Measurements from ENCODE around the gene RCAN3. TPM values are rescaled to one million over a fixed set of nuclear protein-coding genes. Genes with fewer than 3 reads are reported as not detected.

RCAN3 gene
- total and polyA plus RNA-seq, 2 of the 13 experiments (the other 11 are each of a cell fraction or from before 2014, with no cell fraction given), result 12.2 to 13.3 TPM

DNA sequence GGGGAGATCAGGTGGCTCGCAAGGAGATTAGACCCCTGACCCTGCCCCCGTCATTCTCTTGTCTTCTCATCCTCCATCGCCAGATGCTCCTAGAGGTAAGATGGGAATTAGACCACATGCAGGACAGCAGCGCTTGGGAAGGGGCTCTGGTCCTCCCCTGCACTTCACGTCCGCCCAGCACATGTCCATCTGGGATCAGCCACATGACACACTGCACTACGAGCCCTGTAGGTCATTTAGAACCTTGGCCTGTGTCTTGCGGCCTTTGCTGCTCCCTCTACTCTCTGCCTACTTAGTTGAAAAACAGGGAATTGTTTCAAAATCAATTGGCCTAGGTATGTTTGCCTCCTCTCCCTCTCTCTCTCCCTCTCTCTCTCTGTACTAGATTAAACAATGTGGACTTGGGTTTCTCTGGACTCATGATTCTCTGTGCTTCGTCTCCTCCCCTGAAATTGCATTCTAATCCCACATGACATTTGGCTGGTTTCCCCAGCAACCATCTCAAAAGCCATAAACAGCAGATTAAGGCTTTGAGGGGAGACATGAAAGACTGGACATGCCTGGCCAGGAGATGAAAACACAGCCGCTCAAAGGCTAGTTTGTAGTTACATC, 49.4 kb downstream of the RCAN3 start (continued):
- TF ChIP-seq, protein P1, sequence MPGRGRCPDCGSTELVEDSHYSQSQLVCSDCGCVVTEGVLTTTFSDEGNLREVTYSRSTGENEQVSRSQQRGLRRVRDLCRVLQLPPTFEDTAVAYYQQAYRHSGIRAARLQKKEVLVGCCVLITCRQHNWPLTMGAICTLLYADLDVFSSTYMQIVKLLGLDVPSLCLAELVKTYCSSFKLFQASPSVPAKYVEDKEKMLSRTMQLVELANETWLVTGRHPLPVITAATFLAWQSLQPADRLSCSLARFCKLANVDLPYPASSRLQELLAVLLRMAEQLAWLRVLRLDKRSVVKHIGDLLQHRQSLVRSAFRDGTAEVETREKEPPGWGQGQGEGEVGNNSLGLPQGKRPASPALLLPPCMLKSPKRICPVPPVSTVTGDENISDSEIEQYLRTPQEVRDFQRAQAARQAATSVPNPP (CRISPR knock-in tag; IDR thresholded peaks at IDR 0.05), result no peak
- TF ChIP-seq IKZF1 (IDR thresholded peaks at IDR 0.05) (no peak), ZNF703 (CRISPR knock-in tag; IDR thresholded peaks at IDR 0.05; ENCODE audit: borderline replicate concordance) (no peak), U2AF2 (IDR thresholded peaks at IDR 0.05; ENCODE audit: low read depth, low read length) (no peak), PHF5A (CRISPR knock-in tag; IDR thresholded peaks at IDR 0.05; ENCODE audit: low read depth, unreplicated experiment) (peak; percentile 39), REL (CRISPR knock-in tag; conservative IDR thresholded peaks at IDR 0.05) (no peak), ZBTB3 (CRISPR knock-in tag; IDR thresholded peaks at IDR 0.05; ENCODE audit: borderline replicate concordance, low read depth) (peak; percentile 87; the same call in 1 of the 2 replicates), ZBTB42 (CRISPR knock-in tag; IDR thresholded peaks at IDR 0.05) (no peak), ZNF841 (CRISPR knock-in tag; IDR thresholded peaks at IDR 0.05; ENCODE audit: borderline replicate concordance) (no peak), MBNL3 (CRISPR knock-in tag; conservative IDR thresholded peaks at IDR 0.05) (no peak), NFATC3 (CRISPR knock-in tag; IDR thresholded peaks at IDR 0.05) (no peak), ELF1 (CRISPR knock-in tag; IDR thresholded peaks at IDR 0.05) (peak; percentile 20; the same call in 1 of the 2 replicates), KDM3A (CRISPR knock-in tag; IDR thresholded peaks at IDR 0.05; ENCODE audit: low read depth) (0 out of 2 replicates have a peak, but pooled peaks have one; percentile 24), PLRG1 (conservative IDR thresholded peaks at IDR 0.05) (no peak), MED1 (CRISPR knock-in tag; IDR thresholded peaks at IDR 0.05) (peak; percentile 52), FOSL2 (CRISPR knock-in tag; IDR thresholded peaks at IDR 0.05) (no peak; the same call in 1 of the 2 replicates), ZNF652 (CRISPR knock-in tag; IDR thresholded peaks at IDR 0.05; ENCODE audit: borderline replicate concordance, low read depth) (no peak), ZSCAN22 (CRISPR knock-in tag; IDR thresholded peaks at IDR 0.05) (no peak)
- TF ChIP-seq, protein P2, sequence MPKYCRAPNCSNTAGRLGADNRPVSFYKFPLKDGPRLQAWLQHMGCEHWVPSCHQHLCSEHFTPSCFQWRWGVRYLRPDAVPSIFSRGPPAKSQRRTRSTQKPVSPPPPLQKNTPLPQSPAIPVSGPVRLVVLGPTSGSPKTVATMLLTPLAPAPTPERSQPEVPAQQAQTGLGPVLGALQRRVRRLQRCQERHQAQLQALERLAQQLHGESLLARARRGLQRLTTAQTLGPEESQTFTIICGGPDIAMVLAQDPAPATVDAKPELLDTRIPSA (CRISPR knock-in tag; IDR thresholded peaks at IDR 0.05; ENCODE audit: borderline replicate concordance), result no peak
- TF ChIP-seq, protein P3, sequence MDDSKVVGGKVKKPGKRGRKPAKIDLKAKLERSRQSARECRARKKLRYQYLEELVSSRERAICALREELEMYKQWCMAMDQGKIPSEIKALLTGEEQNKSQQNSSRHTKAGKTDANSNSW (CRISPR knock-in tag; IDR thresholded peaks at IDR 0.05; ENCODE audit: borderline replicate concordance), result no peak
- TF ChIP-seq, protein P4, sequence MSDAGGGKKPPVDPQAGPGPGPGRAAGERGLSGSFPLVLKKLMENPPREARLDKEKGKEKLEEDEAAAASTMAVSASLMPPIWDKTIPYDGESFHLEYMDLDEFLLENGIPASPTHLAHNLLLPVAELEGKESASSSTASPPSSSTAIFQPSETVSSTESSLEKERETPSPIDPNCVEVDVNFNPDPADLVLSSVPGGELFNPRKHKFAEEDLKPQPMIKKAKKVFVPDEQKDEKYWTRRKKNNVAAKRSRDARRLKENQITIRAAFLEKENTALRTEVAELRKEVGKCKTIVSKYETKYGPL (CRISPR knock-in tag; IDR thresholded peaks at IDR 0.05), result no peak
- TF ChIP-seq, protein P5, sequence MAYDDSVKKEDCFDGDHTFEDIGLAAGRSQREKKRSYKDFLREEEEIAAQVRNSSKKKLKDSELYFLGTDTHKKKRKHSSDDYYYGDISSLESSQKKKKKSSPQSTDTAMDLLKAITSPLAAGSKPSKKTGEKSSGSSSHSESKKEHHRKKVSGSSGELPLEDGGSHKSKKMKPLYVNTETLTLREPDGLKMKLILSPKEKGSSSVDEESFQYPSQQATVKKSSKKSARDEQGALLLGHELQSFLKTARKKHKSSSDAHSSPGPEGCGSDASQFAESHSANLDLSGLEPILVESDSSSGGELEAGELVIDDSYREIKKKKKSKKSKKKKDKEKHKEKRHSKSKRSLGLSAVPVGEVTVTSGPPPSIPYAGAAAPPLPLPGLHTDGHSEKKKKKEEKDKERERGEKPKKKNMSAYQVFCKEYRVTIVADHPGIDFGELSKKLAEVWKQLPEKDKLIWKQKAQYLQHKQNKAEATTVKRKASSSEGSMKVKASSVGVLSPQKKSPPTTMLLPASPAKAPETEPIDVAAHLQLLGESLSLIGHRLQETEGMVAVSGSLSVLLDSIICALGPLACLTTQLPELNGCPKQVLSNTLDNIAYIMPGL (CRISPR knock-in tag; IDR thresholded peaks at IDR 0.05; ENCODE audit: borderline replicate concordance in 1 of 2, low read depth in 1 of 2), result peak in 1 of 2 experiments; percentile 80; a peak in 3 of 4 replicates
- TF ChIP-seq, protein P6, sequence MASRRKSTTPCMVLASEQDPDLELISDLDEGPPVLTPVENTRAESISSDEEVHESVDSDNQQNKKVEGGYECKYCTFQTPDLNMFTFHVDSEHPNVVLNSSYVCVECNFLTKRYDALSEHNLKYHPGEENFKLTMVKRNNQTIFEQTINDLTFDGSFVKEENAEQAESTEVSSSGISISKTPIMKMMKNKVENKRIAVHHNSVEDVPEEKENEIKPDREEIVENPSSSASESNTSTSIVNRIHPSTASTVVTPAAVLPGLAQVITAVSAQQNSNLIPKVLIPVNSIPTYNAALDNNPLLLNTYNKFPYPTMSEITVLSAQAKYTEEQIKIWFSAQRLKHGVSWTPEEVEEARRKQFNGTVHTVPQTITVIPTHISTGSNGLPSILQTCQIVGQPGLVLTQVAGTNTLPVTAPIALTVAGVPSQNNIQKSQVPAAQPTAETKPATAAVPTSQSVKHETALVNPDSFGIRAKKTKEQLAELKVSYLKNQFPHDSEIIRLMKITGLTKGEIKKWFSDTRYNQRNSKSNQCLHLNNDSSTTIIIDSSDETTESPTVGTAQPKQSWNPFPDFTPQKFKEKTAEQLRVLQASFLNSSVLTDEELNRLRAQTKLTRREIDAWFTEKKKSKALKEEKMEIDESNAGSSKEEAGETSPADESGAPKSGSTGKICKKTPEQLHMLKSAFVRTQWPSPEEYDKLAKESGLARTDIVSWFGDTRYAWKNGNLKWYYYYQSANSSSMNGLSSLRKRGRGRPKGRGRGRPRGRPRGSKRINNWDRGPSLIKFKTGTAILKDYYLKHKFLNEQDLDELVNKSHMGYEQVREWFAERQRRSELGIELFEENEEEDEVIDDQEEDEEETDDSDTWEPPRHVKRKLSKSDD (CRISPR knock-in tag; IDR thresholded peaks at IDR 0.05; ENCODE audit: low read depth), result peak; percentile 76

All from HepG2 (cell line).